HS-27A (cell line): ENCODE results near the gene RNU1-1.
A peak's percentile ranks its signal among the peaks of the same experiment; 100 is the strongest.
"Not testable (repeated sequence)": the region's sequence is repeated elsewhere in the genome, so short reads cannot be mapped to it uniquely, and the experiment has no call there.

Experiments used
- DNase-seq: peaks from one replicate; pipeline ENCODE4 v3.0.0-alpha.2; 2012; ENCODE audit warnings: low read depth, missing footprints

Gene RNU1-1

GRCh38 chr1:16514107-16515055, at the start of gene RNU1-1:
Gene RNU1-1 (minus strand): TSS chr1:16514285.
- DNase-seq: peak; percentile 60

- not testable (repeated sequence) for DNase-seq
Measured at GRCh38 chr1:16561035-16561434, 47.0 kb upstream of the RNU1-1 start.

- DNase-seq: not testable (repeated sequence)
Measured at GRCh38 chr1:16560498-16560897, 46.4 kb upstream of the RNU1-1 start.

- not testable (repeated sequence) for DNase-seq
Measured at GRCh38 chr1:16559688-16560087, 45.6 kb upstream of the RNU1-1 start.

GRCh38 chr1:16557034-16557433, 42.9 kb upstream of the RNU1-1 start:
- not testable (repeated sequence) for DNase-seq

- not testable (repeated sequence) for DNase-seq
Measured at GRCh38 chr1:16553244-16553643, 39.2 kb upstream of the RNU1-1 start.

GRCh38 chr1:16550212-16550918, 36.3 kb upstream of the RNU1-1 start:
- DNase-seq: not testable (repeated sequence)

GRCh38 chr1:16549545-16549944, 35.5 kb upstream of the RNU1-1 start:
- not testable (repeated sequence) for DNase-seq

GRCh38 chr1:16547502-16548241, 33.6 kb upstream of the RNU1-1 start:
- DNase-seq: not testable (repeated sequence)

GRCh38 chr1:16545682-16546095, 31.6 kb upstream of the RNU1-1 start:
- peak; percentile 7 for DNase-seq

GRCh38 chr1:16540421-16540893, 26.4 kb upstream of the RNU1-1 start:
- not testable (repeated sequence) for DNase-seq

- DNase-seq: not testable (repeated sequence)
Measured at GRCh38 chr1:16537528-16537927, 23.4 kb upstream of the RNU1-1 start.

- DNase-seq: not testable (repeated sequence)
Measured at GRCh38 chr1:16536796-16537195, 22.7 kb upstream of the RNU1-1 start.

GRCh38 chr1:16535898-16536297, 21.8 kb upstream of the RNU1-1 start:
- DNase-seq: not testable (repeated sequence)

- not testable (repeated sequence) for DNase-seq
Measured at GRCh38 chr1:16535487-16535886, 21.4 kb upstream of the RNU1-1 start.

GRCh38 chr1:16534829-16535456, 20.9 kb upstream of the RNU1-1 start:
- not testable (repeated sequence) for DNase-seq

GRCh38 chr1:16534239-16534828, 20.2 kb upstream of the RNU1-1 start:
- not testable (repeated sequence) for DNase-seq

GRCh38 chr1:16532235-16532991, 18.3 kb upstream of the RNU1-1 start:
- not testable (repeated sequence) for DNase-seq

- DNase-seq: not testable (repeated sequence)
Measured at GRCh38 chr1:16528338-16528737, 14.3 kb upstream of the RNU1-1 start.

- not testable (repeated sequence) for DNase-seq
Measured at GRCh38 chr1:16525769-16526168, 11.7 kb upstream of the RNU1-1 start.
